ENCODE measurements around the gene MAGI2.

DNA sequence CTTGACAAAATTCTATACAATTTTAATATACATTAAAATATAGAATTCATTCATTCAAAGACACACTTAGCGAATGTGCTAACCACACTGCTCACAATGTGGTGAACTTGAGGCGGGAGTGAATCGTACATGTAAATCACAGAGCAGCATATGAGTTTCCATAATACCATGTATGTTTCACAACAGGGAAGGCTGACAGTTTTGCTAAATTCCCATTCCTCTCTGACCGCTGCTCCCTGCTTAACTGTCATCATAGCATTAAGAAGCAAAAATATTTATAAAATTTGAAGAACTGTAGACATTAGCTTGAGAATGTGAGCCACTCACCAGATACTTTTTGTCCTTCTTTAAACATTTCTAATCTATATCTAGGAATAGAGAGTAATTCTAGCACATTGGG is 763.3 kb downstream of the MAGI2 start:
- TF ChIP-seq POLR2A (IDR thresholded peaks at IDR 0.05): no peak
- TF ChIP-seq, protein P1, sequence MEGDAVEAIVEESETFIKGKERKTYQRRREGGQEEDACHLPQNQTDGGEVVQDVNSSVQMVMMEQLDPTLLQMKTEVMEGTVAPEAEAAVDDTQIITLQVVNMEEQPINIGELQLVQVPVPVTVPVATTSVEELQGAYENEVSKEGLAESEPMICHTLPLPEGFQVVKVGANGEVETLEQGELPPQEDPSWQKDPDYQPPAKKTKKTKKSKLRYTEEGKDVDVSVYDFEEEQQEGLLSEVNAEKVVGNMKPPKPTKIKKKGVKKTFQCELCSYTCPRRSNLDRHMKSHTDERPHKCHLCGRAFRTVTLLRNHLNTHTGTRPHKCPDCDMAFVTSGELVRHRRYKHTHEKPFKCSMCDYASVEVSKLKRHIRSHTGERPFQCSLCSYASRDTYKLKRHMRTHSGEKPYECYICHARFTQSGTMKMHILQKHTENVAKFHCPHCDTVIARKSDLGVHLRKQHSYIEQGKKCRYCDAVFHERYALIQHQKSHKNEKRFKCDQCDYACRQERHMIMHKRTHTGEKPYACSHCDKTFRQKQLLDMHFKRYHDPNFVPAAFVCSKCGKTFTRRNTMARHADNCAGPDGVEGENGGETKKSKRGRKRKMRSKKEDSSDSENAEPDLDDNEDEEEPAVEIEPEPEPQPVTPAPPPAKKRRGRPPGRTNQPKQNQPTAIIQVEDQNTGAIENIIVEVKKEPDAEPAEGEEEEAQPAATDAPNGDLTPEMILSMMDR (IDR thresholded peaks at IDR 0.05): no peak

Data from esophagus squamous epithelium (tissue), 4 donors.